ENCODE measurements around the gene DNAJC10.
"Not testable (repeated sequence)": the region's sequence is repeated elsewhere in the genome, so short reads cannot be mapped to it uniquely, and the experiment has no call there.

The DNAJC10 gene

DNA sequence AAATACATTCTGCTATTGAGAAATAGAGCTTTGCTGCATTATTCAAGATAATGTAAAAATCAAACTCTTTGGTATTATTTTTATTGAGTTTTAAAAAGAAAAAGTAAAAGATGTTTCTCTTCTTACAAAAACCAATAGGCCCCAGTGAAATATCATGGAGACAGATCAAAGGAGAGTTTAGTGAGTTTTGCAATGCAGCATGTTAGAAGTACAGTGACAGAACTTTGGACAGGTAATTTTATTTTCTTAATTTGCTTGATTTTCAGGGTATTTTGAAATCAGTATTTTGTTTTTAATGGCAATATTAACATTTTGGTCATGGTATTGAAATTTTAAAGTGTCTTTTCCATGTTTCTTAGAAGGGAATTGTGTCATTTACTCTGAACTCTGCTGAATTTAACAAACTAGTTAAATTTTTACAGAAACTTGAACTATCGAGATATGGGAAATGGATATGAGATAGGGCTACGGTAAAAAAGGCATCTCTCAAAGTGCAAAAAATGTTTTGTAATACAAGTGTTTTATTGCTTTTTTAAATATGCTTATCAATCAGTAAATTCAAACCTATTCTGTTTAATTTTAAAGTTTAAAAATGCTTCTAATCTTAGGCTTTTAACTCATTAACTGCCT is 13.8 kb downstream of the DNAJC10 start:
- DNase-seq = no peak

DNA sequence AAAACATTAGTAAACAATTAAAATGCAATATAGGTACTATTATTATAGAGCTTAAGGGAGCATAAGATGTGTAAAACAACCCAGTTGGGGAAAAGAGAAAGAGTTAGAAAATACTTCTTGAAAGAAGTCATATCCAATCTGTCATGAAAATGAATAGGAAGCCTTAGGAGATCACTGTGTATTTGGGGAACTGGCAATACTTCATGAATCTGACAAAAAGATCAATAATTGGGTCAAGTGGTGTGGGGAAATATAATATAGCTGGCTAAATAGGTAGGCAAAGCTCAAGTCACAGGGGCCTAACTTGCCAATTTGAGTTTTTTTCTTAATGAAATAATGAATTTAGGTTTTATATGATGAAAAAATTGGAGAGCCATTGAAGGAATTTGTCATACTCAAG is 14.4 kb downstream of the DNAJC10 start:
- DNase-seq = no peak

DNA sequence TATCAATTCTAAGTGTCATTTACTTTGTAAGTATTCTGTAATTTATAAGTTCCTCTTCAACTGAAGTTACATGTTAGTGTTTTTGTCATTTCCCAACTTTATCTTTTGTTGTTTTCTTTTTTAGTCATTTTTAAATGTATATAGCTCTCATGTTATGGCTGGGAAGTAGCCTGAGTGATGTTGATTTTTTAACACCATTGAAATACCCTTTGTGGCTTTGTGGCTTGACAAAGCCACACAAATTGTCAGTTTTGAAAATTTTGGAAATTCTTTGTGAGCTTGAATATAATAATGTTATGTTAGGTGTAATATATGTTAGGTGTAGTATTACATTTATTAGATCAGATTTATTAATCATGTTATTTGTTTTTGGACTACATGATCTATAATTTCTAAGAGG is 16.7 kb downstream of the DNAJC10 start:
- no peak for DNase-seq

DNA sequence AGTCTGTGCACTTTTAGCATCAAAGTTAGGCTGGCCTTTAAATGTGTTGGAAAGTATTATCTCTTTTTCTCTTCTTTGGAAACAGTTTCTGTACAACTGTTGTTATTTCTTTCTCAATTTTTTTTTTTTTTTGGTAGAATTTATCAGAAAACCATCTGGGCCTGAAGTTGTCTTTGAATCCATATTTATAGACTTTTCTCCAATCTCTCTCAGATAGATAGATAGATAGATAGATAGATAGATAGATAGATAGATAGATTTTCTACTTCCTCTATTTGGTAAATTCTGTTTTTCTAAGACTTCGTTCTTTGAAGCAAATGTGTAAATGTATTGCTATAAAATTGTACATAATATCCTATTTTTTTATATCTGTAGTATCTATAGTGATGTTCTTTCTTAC is 17.5 kb downstream of the DNAJC10 start:
- DNase-seq = no peak

DNA sequence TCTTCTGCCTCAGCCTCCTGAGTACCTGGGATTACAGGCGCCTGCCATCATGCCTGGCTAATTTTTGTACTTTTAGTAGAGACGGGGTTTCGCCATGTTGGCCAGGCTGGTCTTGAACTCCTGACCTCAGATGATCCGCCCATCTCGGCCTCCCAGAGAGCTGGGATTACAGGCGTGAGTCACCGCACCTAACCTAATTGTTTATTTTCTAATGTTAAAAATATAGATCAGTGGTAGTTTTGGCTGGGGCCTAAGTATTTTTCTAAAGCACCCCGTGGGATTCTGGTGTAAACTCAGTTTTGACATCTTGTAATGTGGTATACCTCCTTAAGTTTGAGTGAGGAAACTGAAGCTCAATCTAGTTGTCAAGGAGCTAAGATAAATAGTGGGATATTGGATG is 20.8 kb downstream of the DNAJC10 start:
- DNase-seq = not testable (repeated sequence)

DNA sequence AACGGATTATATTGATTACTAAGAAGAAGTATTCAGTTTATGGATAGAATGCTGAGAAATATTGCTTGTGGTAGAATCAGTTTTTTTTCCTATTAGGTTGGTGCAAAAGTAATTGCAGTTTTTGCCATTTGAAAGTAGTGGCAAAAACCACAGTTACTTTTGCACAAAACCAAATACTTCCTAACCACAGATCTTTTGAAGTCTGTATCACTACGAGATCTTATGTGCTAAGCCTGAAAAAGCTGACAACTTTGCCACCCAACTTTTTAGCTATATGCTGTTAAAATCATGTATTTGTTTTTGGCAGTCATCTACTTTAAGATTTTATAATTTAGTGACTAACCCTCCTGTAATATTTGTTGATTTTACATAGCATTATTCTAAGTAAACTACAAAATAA is 24.6 kb downstream of the DNAJC10 start:
- DNase-seq = no peak

DNA sequence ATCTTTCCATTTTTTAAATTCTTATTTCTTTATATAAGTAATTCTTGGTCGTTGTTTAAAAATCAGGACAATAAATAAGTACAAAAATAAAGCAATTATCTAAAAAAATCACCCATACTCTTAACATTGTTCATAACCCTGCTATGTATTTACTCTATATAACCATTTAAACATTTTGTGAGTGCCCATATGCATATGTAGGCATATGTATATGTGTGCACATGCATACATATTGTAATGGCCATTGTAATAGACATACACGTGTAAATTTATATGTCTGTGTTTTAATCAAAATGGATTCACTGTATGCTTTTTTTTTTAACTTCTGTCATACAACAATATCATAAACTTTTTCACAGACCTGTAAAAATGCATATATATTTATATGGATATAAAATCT is 25.6 kb downstream of the DNAJC10 start:
- no peak for DNase-seq

DNA sequence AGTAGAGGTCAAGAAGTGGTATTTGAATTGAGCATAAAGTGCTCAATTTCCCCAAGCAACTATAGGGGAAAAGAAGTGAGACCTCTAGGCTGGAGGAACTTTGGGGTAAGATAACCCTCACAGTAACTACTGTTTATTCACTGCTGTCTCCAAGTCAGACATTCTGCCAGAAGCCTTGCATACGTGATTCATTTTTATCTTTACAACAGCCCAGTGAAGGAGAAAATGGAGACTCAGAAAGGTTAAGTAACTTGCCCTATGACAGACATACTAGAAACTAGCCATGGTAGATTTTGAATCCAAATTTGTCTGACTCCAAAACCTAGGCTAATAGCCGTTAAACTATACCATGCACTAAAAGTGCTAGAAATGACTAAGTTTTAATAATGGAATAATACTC is 28.4 kb downstream of the DNAJC10 start:
- DNase-seq = no peak

DNA sequence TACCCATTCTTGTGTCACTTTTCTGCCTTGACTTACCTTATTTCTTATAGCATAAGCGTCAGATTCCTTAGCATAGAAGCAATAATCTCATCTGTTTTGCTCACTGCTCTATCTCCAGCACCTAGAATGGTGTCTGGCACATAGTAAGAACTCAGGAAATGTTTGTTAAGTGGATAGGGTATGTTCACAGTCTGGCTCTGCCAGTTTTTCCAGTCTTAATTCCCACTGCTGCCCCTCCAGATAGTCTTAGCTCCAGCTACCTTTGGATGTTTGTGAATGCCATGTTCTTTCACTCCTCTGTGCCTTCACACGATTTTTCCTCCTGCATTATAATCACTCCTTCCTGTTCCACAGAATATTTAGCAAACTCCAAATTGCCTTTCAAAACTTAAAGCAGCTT is 29.0 kb downstream of the DNAJC10 start:
- DNase-seq = no peak

DNA sequence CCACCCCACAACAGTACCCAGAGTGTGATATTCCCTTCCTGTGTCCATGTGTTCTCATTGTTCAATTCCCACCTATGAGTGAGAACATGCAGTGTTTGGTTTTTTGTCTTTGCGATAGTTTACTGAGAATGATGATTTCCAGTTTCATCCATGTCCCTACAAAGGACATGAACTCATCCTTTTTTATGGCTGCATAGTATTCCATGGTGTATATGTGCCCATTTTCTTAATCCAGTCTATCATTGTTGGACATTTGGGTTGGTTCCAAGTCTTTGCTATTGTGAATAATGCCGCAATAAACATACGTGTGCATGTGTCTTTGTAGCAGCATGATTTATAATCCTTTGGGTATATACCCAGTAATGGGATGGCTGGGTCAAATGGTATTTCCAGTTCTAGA is 29.8 kb downstream of the DNAJC10 start:
- not testable (repeated sequence) for DNase-seq

DNA sequence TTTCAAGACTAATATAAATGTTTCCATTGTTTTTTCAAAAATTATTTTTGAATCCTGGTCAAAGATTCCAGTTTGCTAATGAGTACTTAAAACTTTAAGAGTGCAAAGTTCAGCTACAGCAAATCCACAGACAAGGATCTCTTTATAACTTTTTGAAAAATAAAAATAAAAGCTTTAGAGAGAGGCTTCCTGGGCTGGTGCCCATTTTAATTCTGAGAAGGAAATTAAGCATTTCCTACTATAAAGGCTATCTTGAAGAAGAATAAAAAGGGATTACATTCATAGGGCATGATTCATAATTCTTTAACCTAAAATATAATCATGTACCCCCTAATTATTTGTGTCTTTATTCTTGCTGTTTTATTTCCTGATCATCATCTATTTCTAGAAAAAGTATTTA is 38.2 kb downstream of the DNAJC10 start:
- DNase-seq = no peak

DNA sequence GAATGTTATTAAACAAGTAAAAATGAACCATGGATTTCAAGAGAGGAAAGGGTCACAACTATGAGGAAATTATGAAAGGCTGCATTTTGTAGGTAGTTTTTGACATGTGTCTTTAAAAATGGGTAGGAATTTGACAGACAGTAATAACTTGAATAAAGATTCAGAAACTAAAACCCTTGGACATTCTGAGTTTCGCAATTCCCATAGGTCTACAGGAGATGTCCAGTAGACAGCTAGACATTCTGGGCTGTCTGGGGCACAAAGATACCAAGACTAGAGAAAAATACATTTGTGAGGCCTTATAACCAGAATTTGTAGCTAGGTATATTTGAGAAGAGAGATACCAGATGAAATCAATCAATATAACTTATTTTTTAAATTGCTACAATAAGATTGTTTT is 42.3 kb downstream of the DNAJC10 start:
- DNase-seq = no peak

DNA sequence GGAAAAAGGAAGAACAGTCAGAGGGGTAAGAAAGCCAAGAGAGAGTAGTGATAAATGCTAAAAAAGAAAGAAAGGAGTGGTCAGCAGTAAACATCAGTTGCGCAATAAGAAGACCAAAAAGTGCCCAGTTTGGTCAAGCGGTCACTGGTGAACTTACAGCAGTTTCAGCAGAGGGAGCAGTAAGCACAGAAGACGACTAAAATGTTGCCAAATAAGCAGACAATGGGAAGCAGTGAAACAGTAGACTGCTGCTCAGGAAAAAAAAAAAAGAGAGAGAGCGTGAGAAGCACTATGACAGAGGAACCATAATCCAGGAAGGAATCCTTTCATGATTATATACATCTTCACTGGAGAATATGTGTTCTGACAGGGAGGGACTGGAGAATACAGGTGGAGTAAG is 45.8 kb downstream of the DNAJC10 start:
- DNase-seq = no peak

DNA sequence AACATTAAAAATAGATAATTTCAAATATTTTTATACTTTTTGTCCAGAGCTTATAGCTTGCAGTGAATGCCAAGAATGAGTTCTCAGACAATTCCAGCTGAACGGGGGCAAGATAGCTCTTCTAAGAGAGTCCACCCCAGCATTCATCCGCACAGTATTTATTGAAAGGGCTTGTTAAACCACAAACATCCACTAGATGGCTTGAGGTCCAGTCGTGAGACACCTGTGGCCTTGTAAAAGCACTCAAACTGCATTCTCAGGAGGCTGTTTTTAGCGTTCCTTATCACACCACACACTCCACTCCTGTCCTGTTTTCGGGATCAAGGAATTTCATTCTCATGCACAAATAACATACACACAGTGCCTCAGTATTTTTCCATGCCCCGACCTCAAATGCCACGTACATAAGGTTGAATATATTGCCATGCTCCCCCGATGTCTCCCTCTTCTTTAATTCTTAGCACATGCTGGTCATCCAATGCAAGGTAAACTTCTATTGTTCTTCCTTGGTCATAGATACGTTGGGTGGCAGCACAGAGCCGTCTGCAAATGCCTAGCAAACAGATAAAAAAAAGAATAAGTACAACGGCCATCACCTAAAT is 47.4 kb downstream of the DNAJC10 start:
- no peak for DNase-seq

DNA sequence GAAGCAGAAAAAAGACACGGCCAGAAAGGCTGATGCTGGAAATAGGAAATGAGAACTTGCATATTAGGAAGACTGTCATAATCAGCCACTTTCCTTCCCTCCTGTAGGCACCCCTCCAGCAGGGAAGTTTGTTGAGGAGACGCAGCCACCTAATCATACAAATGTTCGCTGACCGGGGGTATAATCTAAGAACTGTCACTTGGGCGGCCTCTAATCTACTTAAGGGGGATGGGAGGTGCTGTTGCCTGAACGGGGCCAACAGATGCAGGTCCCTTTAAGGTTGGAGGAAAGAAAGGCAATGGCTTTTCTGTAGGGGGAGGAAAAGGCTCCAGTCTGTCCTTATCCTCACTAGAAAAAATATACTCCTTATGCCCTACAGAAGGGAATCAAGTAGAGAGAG is 50.6 kb downstream of the DNAJC10 start:
- DNase-seq = no peak

DNA sequence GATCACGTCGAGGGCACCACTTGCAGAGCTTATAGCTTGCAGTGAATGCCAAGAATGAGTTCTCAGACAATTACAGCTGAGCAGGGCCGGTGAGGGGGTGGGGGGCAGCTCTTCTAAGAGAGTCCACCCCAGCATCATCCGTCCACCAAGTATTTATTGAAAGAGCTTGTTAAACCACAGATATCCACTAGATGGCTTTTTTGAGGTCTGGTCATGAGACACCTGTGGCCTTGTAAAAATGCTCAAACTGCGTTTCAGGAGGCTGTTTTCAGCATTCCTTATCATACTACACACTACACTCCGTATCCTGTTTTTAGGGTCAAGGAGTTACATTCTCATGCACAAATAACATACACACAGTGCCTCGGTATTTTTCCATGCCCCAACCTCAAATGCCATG is 51.5 kb downstream of the DNAJC10 start:
- no peak for DNase-seq

DNA sequence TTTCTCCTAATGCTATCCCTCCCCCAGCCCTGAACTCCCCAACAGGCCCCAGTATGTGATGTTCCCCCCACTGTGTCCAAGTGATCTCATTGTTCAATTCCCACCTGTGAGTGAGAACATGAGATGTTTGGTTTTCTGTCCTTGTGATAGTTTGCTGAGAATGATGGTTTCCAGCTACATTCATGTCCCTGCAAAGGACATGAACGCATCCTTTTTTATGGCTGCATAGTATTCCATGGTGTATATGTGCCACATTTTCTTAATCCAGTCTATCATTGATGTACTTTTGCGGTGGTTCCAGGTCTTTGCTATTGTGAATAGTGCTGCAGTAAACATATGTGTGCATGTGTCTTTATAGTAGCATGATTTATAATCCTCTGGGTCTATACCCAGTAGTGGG is 52.9 kb downstream of the DNAJC10 start:
- DNase-seq = not testable (repeated sequence)

DNA sequence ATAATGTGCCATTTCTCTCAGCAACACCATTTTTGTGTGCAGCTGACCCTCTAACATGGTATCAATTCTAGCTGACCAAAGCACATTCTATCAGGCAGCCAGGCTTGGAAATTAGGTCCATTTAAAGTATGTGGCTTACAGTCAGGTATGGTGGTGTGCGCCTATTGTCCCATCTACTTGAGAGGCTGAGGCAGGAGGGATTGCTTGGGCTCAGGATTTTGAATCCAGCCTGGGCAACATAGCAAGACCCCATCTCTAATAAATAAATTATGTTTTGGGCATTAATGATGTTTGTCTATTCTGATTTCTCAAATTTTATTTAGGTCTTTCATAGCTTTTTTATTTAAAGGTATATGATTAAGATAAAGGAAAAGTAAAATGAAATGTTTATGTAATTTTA is 63.3 kb downstream of the DNAJC10 start:
- DNase-seq = no peak

DNA sequence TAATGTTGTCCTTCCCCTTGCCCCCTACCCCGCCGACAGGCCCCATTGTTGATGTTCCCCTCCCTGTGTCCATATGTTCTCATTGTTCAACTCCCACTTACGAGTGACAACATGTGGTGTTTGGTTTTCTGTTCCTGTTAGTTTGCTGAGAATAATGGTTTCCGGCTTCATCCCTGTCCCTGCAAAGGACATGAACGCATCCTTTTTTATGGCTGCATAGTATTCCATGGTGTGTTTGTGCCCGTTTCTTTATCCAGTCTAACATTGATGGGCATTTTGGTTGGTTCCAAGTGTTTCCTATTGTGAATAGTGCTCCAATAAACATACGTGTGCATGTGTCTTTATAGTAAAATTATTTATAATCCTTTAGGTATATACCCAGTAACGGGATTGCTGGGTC is 65.0 kb downstream of the DNAJC10 start:
- not testable (repeated sequence) for DNase-seq

DNA sequence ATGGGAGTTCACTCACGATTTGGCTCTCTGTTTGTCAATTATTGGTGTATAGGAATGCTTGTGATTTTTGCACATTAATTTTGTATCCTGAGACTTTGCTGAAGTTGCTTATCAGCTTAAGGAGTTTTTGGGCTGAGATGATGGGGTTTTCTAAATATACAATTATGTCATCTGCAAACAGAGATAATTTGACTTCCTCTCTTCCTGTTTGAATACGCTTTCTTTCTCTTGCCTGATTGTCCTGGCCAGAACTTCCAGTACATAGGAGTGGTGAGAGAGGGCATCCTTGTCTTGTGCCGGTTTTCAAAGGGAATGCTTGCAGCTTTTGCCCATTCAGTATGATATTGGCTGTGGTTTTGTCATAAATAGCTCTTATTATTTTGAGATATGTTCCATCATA is 66.6 kb downstream of the DNAJC10 start:
- DNase-seq = not testable (repeated sequence)

DNA sequence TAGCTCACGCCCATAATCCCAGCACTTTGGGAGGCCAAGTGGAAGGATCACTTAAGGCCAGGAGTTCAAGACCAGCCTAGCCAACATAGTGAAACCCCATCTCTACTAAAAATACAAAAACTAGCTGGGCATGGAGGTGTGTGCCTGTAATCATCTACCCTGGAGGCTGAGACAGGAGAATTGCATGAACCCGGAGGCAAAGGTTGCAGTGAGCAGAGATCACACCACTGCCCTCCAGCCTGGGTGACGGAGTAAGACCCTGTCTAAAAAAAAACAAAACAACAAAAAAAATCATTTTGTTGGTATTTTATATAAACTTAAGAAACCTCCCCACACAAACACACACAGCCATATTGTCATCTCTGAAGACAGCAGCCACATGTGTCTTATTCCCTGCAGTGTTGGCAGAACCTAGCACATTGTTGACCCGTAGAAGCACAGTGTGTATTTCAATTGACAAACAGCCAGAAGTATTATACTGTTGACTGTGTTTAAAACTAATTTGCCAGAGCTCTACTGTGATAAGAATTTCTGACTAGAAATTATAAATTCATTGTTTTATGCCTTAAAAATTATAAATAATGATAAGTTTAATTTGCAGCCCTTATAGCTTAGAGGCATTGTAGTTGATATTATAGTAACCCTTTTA is 68.1 kb downstream of the DNAJC10 start:
- no peak for DNase-seq

DNA sequence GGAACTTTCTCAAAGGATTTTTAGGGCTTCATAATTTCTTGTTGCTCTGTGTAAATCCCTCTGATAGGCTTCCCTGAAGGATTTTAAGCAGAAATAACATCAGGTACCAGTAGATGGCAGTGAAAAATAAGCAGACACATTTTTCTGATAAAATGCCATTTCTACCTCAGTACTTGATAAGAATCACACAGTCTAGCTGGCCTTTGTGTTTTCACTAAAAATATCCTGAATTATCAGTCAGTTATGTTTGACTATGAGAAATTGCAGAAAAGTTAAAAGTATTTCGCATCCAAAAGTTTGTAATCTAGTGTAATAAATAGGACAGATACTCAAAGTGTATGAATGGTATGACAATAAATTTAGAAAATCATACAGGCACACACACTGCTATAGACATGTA is 68.7 kb downstream of the DNAJC10 start:
- DNase-seq = no peak

DNA sequence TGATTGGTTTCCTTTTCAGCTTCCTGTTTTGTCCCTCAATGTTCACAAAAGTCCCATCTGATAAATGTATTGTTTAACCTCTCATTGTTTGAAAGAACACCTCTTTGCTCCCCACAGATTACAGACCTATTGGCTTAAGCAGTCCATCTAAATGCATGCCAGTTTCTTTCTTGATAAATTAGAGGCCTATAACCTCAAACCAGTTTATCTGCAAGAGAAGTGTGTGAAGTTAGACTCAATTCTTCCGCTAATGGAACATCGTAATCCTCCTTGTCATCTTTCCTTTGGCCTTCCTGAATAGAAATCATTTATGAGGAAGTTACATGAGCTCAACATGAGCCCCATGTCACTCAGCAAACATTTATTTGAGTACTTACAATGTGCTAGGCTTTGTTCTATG is 76.4 kb downstream of the DNAJC10 start:
- DNase-seq = no peak

DNA sequence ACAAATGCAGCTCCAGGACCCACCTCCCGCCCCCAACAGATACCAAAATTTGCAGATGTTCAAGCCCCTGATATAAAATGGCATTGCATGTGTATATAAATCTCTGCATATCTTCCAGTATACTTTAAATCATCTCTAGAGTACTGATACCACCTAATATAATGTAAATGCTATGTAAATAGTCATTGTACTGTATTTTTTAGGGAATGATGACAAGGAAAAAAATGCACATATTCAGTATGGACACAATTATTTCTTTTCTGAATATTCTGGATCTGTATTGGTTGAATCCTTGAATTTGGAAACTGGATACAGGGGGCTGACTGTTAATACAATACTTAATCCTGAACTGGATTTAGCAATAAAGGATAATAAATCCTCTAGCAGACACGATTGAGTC is 82.7 kb downstream of the DNAJC10 start:
- DNase-seq = no peak

DNA sequence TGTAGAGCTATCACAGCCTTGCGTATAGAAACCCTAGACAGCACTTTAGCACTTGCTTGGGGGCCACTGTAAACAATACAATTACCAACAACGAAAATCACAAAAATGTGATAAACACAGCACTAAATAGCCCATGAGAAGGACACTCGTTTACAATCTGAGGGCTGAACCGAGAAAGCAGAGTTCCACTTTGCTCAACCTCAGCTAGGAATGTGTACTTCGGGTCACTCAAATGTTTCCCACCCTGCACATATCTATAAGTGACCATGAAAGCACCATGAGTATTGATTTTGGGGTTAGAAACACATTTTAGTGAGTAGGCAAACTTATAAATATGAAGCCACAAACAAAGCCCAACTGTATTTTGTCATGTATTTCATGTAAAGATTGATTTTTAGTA is 88.1 kb downstream of the DNAJC10 start:
- no peak for DNase-seq

Measured in femur (tissue), 1 donor.